Activated CD8-positive, alpha-beta memory T cell treated with anti-CD3 and anti-CD28 coated beads, Interleukin-2, amount 50 U/mL, for 48 hours (primary cell): ENCODE measurements around the gene HEPN1.

Experiments used
- DNase-seq: peaks from one replicate; pipeline ENCODE4 v3.0.0-alpha.2; 2020

Gene HEPN1

DNA sequence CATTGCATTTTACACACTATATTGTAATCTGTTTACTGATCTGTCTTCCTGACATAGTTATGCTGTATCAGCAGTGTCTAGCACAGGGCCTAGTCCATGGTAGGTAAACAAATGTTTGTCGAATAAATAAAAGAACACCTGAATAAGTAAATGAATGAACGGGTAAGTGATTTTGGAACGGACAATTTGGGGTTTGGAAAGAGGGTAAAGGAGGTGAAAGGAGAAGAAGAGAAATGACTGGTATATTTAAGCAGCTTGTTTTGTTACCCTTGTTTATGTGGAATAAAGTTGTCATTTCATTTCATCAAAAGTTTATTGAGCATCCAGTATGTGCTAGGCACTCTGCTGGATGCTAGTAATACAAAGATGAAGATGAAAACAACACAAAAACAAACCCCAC is at the start of gene HEPN1:
Gene HEPN1, plus strand, starts transcription at position 301 of the 400 bp plus-strand sequence.
- no peak for DNase-seq

DNA sequence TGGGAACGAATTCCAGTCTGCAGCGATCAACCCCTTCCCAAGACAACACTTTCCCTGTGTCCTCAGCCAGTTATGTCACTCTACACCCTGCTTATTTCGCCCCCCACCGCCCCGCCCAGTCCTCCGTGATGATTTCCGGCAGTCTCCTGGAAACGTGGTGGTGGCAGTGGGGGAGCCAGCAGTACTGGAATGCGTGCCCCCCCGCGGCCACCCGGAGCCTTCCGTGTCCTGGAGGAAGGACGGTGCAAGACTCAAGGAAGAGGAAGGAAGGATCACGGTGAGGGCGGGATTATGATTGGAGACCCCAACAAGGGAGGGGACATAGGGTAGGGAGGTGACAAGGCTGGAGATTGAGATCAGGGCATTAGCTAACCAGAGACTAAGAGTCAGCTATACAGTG is 49.7 kb upstream of the HEPN1 start:
- DNase-seq, result peak; percentile 51

DNA sequence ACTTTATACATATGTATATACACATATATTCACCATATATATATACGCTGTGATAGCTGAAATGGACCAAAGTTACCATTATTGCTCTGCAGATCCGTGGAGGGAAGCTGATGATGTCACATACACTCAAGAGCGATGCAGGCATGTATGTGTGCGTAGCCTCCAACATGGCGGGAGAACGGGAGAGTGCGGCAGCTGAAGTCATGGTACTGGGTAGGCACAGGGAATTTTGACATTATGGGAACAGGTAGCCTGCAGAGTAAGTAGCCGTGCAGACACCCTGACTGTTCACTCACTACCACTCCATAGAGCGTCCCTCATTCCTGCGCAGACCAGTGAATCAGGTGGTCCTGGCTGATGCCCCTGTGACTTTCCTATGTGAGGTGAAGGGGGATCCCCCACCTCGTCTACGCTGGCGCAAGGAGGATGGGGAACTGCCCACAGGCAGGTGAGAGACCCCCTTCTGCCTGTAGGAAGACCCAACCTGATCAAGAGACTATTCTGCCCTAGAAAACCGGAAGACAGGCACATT is 49.1 kb upstream of the HEPN1 start:
- DNase-seq, result no peak

DNA sequence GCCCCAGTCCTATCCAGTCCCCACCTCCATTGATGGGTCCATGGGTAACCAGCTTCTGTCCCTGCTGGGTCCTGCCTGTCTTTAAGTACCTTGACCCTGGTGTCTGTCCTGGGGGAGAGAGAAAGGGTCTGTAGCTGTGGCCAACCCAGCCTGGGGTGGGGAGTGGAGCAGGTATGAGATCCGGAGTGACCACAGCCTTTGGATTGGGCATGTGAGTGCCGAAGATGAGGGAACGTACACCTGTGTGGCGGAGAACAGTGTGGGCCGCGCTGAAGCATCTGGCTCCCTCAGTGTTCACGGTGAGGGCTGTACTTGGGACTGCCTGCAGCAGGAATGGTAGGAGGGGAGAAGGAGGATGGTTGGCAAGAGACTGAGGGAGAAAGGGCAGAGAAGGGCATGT is 48.6 kb upstream of the HEPN1 start:
- DNase-seq, result peak; percentile 42

DNA sequence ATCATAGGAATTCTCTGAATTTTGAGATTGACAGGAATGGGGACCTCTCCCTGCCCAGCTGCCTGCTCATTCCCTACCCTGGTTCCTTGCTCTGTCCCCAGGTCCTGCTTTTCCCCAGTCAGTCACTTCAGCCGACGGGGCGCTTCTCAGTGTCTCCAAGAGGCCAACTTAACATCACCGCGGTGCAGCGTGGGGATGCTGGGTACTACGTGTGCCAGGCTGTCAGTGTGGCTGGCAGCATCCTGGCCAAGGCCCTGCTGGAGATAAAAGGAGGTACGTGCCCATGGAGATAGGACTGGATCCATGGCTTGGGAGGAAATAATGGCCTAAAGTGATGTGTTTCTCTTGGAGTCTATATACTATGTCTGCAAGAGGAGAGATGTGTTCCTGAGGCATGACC is 46.8 kb upstream of the HEPN1 start:
- DNase-seq, result no peak

DNA sequence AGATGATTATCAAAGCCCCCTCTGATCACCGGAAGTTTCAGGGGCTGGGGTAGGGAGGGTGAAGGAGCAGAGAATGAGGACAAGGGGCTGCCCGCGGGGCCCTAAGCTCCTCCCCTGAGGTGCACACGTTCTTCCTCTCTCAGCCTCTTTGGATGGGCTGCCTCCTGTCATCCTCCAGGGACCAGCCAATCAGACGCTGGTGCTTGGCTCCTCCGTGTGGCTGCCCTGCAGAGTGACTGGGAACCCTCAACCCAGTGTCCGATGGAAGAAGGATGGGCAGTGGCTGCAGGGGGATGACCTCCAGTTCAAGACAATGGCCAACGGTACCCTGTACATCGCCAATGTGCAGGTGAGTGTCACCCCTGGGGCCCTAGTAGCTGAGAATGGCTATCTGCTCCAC is 46.3 kb upstream of the HEPN1 start:
- no peak for DNase-seq

DNA sequence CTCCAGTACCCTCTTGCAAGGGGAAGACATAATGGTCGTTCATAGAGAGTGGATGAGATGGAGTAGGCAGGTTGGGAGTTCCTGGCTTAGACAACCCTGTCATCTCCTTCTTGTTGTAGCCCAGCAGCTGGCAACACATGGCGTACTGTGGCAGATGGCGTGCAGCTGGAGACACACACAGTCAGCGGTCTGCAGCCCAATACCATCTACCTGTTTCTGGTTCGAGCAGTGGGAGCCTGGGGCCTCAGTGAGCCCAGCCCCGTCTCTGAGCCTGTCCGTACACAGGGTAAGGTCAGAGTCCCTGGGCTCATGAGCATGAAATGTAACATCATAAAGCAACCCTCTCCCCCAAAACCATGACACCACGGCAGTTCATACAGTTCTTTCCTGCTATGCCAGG is 45.1 kb upstream of the HEPN1 start:
- DNase-seq, result peak; percentile 34

DNA sequence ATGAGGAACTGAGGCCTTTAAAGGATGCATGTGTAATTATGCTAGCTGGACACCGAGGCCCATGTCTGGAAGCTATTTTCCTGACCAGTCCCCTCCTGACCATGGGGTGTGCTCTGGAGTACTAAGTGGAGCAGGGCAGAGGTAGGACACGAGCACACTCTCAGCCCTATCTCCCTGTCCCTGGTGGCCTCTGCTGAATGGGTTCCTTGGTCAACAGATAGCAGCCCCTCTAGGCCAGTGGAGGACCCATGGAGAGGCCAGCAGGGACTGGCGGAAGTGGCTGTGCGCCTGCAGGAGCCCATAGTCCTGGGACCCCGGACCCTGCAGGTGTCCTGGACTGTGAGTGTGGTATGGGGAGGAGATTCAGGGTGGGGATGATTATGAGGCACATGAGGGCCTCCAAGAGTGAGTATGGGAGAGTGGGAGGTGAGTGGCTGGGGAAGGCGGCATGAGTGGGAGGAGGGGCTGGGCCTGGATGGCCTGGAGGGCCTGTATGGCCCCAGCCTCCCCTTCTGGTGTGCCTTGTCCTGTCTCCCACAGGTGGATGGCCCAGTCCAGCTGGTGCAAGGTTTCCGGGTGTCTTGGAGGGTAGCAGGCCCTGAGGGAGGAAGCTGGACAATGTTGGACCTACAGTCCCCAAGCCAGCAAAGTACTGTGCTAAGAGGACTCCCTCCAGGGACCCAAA is 44.3 kb upstream of the HEPN1 start:
- peak; percentile 44 for DNase-seq

DNA sequence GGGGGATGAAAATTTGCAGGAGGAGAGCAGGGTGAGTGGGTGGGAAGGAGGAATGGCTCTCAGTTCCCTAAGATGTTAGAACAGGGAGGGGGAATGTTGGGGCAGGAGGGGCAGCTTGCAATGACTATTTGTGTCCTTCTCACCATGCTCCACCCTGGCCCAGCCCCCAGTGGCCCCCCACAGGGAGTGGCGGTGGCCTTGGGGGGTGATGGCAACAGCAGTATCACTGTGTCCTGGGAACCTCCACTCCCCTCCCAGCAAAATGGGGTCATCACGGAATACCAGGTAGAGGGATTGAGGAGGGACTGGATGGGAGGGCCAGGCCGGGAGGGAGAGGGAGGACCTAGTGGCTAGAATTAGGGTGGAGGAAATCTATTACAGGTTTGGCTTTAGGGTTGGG is 43.6 kb upstream of the HEPN1 start:
- no peak for DNase-seq

DNA sequence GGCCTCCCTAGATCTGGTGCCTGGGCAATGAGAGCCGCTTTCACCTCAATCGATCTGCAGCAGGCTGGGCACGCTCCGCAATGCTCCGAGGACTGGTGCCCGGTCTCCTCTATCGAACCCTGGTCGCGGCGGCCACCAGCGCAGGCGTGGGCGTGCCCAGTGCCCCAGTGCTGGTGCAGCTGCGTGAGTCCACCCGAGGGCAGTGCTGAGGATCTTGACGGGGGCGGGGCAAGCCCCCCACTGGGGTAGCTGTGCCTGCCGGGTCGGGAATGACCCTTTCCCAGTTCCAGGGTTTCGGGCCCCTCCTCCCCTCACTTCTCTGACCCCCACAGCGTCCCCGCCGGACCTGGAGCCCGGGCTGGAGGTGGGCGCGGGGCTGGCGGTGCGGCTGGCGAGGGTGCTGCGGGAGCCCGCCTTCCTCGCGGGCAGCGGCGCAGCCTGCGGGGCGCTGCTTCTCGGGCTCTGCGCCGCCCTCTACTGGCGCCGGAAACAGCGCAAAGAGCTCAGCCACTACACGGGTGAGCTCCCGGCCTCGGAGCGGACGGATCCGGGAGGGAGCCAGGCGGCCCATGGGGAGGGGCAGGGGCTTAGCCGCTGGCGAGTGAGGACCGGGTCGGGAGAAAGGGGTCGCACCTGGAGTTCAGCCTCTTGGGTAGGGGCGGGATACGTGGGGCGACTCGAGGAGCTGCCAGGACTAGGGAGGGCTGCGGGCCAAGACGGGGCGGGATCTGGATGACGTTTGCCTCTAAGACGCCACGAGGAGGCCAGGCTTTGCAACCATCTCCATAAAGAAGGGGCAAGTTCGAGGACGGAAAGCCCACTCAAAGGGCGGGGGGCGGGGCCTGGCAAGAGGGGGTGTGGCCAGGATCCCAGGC is 42.9 kb upstream of the HEPN1 start:
- peak; percentile 89 for DNase-seq

DNA sequence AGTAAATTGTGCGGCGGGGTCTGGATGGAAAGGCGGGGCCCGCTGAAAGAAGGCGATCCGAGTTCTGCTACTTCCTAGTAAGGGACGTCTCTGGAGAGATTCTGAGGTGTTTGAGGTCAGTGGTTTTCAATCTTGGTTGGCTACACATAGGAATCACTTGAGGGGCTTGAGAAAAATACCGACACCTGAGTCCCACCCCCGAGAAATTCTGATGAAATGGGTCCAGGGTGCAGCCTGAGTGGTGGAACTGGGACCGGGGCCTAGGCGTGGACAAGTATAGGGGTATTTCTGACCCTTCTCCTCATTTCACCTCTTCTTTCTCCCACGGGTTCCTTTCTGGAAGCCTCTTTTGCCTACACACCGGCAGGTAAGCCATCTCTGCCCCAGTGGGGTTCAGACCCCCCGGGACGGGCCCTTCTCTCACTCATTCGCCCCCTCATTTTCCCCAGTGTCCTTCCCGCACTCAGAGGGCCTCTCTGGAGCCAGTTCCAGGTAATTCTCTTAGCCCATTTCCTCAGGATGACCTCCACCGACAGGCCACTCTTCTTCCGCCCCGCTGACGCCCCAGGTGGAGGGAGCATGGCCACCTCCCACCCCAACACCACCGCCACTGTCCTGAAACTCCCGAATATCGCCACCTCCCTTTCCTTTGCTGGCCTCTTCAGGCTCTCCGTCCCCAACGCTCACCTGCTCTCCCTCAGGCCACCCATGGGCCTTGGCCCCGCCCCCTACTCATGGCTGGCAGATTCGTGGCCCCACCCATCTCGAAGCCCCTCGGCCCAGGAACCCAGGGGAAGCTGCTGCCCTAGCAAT is 42.0 kb upstream of the HEPN1 start:
- DNase-seq, result no peak

DNA sequence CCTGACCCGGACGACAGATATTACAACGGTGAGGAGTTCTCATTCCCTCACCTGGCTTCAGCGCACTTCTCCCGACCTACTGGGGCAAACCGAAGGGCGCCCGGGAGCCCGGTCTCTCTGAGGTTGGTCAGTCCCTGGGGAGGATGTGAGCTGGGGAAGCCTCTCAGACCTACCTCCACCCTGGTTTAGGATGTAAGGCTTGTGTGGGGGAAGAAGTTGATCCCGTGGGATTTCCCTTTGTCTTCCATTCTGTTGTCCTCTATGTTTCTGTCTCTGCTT is 41.5 kb upstream of the HEPN1 start:
- no peak for DNase-seq

DNA sequence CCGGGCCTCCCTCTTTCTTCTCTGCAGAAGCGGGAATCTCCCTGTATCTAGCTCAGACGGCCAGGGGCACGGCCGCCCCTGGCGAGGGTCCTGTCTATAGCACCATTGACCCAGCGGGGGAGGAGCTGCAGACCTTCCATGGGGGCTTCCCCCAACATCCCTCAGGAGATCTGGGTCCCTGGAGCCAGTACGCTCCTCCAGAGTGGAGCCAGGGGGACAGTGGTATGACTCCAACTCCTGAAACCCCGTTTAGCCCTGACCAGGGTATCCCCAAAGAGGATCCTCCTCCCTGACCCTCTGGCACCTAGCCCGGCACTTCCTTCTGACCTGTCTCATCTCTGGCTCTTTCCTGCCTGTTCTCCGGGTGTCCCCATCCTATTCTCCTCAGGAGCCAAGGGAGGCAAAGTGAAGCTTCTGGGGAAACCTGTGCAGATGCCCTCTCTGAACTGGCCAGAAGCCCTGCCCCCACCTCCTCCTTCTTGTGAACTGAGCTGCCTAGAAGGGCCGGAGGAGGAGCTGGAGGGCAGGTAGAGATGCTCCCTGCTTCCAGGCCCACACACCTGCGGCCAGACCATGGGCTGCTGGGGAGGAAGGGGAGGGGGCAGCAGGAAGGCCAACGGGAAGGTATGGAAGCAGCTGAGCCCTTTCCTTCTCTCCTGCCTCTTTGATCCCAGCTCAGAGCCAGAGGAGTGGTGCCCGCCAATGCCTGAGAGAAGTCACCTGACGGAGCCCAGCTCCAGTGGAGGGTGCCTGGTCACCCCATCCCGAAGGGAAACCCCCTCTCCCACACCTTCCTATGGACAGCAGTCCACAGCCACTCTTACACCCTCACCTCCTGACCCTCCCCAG is 40.9 kb upstream of the HEPN1 start:
- DNase-seq, result no peak

DNA sequence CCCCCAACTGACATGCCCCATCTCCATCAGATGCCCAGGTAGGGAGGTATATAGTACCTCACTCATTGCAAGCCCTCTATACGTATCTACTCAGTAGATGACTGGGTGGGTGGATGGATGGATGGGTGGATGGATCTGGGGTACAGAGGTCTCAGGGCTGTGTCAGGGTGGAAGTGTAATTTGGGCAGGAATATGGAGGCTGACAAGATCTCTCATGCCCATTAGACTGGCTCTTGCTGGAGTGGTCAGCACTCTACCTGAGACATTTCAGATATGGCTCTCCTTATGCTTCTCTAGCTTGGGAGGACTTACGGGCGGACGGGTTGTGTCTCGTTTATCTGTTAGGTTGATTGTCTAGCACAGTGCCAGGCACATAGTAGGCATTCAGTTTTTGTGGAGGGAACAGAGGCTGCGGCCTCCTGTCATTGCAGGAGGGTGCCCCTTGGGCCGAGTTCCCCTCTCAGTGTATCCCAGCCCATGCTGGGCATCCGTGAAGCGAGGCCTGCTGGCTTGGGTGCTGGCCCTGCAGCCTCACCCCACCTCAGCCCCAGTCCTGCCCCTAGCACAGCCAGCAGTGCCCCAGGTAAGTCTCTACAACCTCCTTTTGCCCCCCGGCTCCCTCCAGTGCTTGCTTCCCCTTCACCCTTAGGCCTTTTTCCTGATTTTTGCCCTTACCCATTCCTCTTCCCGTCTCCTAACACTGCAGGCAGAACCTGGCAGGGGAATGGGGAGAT is 40.1 kb upstream of the HEPN1 start:
- DNase-seq, result no peak

DNA sequence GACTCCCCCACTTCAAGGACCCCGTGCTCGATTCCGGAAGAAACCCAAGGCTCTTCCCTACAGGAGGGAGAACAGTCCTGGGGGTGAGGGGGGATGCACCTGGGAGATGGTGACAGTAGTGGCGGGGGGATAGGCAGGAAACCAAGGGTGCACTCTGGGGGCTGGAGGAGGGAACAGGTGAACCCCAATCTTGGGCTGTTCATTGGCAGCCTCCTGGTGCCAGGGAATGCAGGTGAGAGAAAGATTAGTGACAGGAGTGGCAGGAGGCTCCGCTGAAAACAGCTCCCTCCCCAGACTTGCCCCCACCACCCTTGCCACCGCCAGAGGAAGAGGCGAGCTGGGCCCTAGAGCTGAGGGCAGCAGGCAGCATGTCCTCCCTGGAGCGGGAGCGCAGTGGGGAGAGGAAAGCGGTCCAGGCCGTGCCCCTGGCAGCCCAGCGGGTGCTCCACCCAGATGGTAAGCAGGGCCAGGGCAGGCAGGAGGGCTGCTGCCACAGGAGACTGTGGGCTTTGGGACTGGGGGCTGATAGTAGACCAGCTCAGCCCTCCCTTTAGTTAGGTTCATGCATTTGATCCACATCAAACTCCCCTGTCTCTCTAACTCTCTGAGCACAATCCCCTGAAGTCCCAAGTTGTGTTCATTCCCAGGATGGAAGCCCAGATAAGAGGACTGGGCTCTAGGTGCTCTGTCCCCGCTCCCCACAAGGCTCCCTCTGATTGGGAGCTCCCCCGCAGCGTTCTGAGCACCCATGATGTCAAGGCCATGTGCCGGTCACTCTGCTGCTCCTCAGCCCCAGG is 39.4 kb upstream of the HEPN1 start:
- DNase-seq, result peak; percentile 46

DNA sequence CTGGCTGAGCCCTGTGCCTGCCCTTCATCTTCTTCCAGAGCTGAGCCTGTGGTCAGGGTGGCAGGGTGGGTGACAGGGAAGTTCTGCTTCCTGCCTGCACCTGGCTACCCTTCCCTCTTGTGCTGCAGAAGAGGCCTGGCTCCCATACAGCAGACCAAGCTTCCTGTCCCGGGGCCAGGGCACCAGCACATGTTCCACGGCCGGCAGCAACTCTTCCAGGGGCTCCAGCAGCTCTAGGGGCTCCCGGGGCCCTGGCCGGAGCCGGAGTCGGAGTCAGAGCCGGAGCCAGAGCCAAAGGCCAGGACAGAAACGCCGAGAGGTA is 38.8 kb upstream of the HEPN1 start:
- peak; percentile 40 for DNase-seq

DNA sequence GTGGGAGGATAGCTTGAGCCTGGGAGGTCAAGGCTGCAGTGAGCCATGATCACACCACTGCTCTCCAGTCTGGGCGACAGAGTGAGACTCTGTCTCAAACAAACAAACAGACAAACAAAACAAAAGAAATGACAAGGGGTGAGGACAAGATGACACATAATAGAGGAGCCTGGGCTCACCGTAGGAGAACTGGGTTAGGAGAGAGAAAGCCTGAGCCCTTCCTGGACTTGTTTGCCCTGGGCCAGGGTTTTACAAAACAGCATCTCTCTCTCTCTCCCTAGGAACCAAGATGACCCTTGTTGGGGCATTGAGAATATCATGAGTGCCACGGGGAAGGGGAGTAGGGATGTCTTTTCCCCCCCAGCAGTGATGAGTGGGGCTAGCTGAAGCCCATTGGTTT is 38.1 kb upstream of the HEPN1 start:
- DNase-seq, result peak; percentile 26

DNA sequence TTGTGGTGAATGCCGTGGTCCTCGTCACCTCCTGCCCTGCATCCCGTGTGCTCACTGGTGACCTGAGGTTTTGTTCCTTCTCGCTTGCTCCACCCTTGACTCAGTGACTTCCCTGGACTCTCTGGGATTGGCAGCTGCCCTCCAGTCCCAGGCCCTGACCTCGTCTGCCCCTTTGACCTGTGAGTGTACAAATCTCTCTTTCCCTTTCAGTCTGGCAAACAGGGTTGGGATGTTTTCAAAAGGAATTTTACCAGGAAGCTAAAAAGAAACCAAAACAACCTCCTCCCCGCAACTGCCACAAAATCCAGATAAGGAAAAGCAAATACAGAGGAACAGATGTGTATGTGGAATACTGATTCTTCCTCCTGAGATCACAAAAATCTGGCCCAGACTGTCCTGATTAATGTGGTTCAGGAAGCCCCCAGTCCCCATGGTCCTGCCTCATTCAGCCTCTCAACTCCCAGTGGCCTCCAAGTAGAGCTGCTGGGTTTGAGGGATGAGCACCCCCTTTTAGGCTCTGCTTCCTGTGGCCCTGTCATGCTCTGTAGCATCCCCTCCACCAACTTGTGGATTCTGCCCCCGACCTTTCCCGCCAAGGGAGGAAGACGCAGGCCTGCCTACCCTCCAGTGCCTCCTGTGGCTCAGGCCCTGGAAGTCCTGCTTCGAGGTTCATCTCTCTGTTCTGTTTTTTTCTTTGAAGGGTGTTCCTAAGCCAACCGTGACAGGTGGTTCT is 36.5 kb upstream of the HEPN1 start:
- DNase-seq, result peak; percentile 30

DNA sequence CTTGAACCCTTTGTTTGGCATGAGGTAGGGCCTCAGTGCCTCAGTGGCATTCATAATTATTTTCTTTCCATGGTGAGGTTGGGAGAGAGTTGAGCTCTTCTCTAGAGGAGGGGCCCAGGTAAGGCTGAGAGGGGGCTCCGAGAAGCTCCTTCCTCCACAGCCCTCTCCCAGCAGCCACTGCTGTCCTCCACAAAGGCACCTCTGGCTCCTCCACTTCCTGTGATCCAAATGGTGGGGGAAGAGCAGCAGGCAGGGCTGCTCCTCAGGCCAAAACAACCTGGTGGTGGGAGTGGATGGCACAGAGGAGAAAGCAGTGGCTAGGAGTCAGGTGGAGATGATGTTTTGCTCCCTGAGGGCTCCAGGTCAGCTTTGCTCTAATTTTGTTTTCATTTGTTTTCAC is 34.7 kb upstream of the HEPN1 start:
- no peak for DNase-seq

DNA sequence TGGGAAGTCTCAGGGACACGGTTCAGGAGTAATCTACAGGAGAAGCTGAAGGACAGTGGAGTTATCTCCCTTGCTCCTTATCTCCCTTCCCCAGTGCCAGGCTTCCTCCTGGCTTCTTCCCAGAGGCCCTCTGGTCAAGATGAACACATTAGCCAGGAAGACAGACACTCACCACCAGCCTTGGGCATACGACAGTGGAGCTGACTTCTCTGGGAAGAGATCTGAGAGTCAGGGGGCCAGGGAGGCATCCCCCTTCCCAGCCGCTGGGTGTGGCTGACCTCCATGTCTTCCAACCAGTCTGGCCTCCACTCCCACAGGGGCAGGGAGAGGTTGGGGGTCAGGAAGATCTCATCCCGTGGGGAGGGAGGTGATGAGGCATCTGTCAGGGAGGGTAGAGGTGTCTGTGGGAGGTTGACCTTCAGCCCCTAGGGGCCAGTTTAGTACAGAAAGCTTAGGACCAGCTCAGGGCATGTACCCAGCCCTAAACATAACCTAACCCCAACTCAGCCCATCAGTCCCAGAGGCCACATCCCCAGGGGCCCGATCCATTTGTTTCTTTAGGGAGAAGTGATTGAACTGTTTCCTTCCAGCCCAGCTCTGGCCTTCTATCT is 34.1 kb upstream of the HEPN1 start:
- DNase-seq, result no peak
